DOHH2 (cell line): ENCODE results near the gene SHANK2.

Experiments
- EZH2phosphoT487 ChIP-seq: fragments of 200-600 bp; sonication (generic); IDR thresholded peaks from 2 replicates; pipeline ENCODE4 v1.6.1; 2017; ENCODE audit warnings: borderline replicate concordance, mild to moderate bottlenecking, antibody characterized with exemption, low read length, moderate library complexity, mixed read lengths
- TF ChIP-seq, protein P1 (sequence below): fragments of 200-600 bp; sonication (generic); IDR thresholded peaks from one replicate; pipeline ENCODE4 v1.5.1; 2014; ENCODE audit warnings: antibody characterized with exemption, mild to moderate bottlenecking, low read depth, low read length; ENCODE audit not compliant: poor library complexity, severe bottlenecking

DNA sequence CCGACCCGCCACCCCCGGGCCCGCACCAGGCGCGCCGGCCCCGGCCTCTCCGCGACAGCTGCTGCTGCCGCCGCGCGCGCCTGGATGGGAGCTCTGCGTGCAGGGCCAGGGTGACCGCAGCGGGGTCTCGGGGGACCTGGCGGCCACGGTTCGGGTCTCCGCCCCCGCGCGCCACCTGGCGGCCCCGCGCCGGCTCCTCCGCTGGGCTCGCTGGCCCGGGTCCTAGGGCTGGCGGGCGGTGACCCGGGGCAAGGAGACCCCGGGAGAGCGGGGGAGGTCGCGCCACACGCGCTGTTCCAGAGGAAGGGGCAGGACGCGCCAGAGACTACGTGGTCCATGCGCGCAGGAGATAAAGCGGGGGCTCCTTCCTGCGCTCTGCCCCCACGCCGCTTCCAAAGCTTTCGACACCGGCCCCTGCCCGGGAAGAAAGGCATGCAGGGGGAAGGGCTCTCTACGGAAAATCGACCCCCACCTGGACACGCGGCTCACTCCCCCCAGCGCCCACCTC, 562 bp downstream of the SHANK2 start:
- TF ChIP-seq, protein P1, sequence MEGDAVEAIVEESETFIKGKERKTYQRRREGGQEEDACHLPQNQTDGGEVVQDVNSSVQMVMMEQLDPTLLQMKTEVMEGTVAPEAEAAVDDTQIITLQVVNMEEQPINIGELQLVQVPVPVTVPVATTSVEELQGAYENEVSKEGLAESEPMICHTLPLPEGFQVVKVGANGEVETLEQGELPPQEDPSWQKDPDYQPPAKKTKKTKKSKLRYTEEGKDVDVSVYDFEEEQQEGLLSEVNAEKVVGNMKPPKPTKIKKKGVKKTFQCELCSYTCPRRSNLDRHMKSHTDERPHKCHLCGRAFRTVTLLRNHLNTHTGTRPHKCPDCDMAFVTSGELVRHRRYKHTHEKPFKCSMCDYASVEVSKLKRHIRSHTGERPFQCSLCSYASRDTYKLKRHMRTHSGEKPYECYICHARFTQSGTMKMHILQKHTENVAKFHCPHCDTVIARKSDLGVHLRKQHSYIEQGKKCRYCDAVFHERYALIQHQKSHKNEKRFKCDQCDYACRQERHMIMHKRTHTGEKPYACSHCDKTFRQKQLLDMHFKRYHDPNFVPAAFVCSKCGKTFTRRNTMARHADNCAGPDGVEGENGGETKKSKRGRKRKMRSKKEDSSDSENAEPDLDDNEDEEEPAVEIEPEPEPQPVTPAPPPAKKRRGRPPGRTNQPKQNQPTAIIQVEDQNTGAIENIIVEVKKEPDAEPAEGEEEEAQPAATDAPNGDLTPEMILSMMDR, result peak; percentile 55
- no peak for TF ChIP-seq EZH2phosphoT487
